ENCODE data around the gene JPT2. TPM values are rescaled to one million over a fixed set of nuclear protein-coding genes. Genes with fewer than 3 reads are reported as not detected.

JPT2 gene
- total RNA-seq, 1 donor from 2014 or later, result 22.4 TPM

DNA sequence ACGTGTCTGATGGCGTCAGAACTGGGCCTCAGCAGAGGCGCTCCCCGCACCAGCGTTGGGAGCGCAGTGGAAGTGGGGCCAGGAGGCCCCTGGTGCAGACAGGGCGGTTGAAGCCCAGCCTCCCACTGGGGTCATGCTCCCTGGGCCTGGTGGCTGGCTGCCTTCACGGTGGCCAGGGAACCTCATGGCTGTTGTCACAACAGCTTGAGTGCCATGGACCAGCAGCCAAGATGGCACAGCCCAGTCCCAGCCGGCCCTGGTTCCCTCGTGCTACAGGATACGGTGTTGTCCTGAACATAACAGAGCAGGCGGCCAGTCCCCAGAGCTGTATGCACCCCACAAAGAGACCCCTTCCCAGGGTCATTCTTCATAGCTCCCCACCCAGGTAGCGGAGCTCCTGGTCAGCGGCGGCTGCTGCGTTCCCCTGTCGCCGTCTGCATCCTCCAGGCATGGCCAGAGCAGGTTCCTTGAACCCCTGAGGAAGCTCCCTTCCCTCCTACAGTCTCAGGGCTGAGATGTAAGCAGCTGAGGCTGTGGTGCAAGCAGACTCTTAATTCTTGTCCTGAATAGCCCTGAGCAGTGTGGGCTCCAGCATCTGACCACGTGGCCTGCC, 63.6 kb downstream of the JPT2 start:
- no peak overlapping the region for H3K27ac ChIP-seq (ENCODE audit: low read depth, low read length)
- no peaks in the 10 kb centered on the region for H3K4me1 ChIP-seq (ENCODE audit: control insufficient read depth in 3 of 3, insufficient read depth in 3 of 3, low read length in 3 of 3)
- no peaks in the 10 kb centered on the region for H3K27me3 ChIP-seq (ENCODE audit: control insufficient read depth in 3 of 3, insufficient read depth in 3 of 3, low read length in 3 of 3)
- no peaks in the 10 kb centered on the region for H3K9me3 ChIP-seq (ENCODE audit: control insufficient read depth in 3 of 3, low read length in 3 of 3)
- no peak overlapping the region for H3K4me3 ChIP-seq (ENCODE audit: low read length in 3 of 3)
- H3K36me3 ChIP-seq (ENCODE audit: control insufficient read depth in 3 of 3, insufficient read depth in 3 of 3, low read length in 3 of 3), result peaks cover 28 to 36% (median 31%) of the 10 kb centered on the region in 3 donors
- no peak overlapping the region for H3K9ac ChIP-seq (ENCODE audit: low read depth in 1 of 3, low read length in 3 of 3)

DNA sequence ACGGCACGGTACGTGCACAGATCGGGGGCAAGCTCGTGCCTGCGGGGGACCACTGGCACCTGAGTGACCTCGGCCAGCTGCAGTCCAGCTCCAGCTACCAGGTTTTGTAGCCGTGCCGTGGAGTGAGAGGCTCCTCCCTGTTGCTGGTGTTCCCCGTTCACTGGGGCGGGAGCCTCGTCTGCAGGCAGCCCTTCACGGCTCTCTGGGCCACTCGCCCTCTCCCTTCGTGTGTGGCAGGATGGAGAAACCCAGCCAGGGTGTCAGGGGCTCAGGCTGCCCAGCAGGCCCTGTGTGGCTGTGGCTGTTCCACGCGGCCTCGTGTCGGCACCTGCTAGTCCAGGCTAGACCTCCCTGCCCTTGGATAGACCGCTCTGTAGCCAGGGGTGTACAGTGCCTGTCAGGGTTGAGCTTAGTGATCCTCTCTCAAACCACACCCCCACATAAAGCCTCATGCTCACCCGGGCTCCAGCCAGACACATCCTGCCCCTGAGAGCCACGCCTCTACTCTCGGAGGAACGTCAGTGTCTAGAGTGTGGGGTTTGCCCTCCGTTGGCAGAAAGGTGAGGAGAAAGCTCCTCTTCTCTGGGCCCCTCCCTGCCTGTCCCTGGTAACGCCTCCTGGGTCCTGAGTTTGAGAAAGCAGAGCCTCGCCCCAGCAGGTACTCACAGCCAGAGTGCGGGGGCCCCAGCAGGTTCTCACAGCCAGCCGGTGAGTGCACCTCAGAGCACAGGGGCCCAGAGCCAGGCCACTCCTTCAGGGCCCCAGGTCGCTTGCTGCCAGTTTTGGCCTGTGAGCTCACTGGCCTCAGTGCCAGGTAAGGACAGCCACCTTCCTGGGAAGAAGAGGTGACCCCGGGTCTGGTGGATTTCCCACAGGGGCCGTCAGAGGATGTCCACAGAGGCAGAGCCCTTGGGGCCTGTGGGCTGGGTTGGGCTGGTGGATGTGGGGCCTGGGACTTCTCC, 65.6 kb downstream of the JPT2 start:
- Histone ChIP-seq H3K9ac (ENCODE audit: low read depth in 1 of 3, low read length in 3 of 3) (no peak overlapping the region), H3K36me3 (ENCODE audit: control insufficient read depth in 3 of 3, insufficient read depth in 3 of 3, low read length in 3 of 3) (peaks cover 39 to 54% (median 47%) of the 10 kb centered on the region in 3 donors), H3K9me3 (ENCODE audit: control insufficient read depth in 3 of 3, low read length in 3 of 3) (no peaks in the 10 kb centered on the region), H3K4me1 (ENCODE audit: control insufficient read depth in 3 of 3, insufficient read depth in 3 of 3, low read length in 3 of 3) (no peaks in the 10 kb centered on the region), H3K27me3 (ENCODE audit: control insufficient read depth in 3 of 3, insufficient read depth in 3 of 3, low read length in 3 of 3) (no peaks in the 10 kb centered on the region), H3K4me3 (ENCODE audit: low read length in 3 of 3) (no peak overlapping the region), H3K27ac (ENCODE audit: low read depth, low read length) (no peak overlapping the region)

DNA sequence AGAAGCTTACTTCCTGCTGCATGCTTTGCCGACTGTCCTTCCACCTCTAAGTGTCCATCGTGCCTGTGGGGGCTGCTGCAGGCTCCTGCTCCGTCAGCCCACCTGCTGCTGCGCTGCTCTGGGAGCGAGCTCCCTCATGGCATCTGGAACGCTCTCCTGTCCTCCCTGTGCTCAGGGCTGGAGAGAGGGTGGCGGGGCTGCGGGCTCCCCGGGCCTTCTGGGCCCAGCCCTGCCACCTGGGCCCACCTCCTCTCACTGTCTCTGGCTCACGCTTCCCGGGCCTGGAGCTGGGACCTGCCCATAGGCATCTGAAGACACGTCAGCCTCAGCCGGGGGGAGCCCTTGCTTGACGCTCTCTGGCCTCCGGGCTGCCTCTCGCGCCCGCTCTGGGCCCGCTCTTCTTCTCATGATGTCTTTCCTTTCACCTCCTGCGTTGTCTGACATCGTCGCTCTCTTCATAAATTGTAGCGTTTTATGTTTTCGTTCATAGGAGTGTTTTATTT, 66.3 kb downstream of the JPT2 start:
- Histone ChIP-seq H3K9me3 (ENCODE audit: control insufficient read depth in 3 of 3, low read length in 3 of 3) (no peaks in the 10 kb centered on the region), H3K27ac (ENCODE audit: low read depth, low read length) (no peak overlapping the region), H3K27me3 (ENCODE audit: control insufficient read depth in 3 of 3, insufficient read depth in 3 of 3, low read length in 3 of 3) (no peaks in the 10 kb centered on the region), H3K9ac (ENCODE audit: low read depth in 1 of 3, low read length in 3 of 3) (no peak overlapping the region), H3K4me3 (ENCODE audit: low read length in 3 of 3) (no peak overlapping the region), H3K36me3 (ENCODE audit: control insufficient read depth in 3 of 3, insufficient read depth in 3 of 3, low read length in 3 of 3) (peaks cover 46 to 58% (median 55%) of the 10 kb centered on the region in 3 donors), H3K4me1 (ENCODE audit: control insufficient read depth in 3 of 3, insufficient read depth in 3 of 3, low read length in 3 of 3) (no peaks in the 10 kb centered on the region)

DNA sequence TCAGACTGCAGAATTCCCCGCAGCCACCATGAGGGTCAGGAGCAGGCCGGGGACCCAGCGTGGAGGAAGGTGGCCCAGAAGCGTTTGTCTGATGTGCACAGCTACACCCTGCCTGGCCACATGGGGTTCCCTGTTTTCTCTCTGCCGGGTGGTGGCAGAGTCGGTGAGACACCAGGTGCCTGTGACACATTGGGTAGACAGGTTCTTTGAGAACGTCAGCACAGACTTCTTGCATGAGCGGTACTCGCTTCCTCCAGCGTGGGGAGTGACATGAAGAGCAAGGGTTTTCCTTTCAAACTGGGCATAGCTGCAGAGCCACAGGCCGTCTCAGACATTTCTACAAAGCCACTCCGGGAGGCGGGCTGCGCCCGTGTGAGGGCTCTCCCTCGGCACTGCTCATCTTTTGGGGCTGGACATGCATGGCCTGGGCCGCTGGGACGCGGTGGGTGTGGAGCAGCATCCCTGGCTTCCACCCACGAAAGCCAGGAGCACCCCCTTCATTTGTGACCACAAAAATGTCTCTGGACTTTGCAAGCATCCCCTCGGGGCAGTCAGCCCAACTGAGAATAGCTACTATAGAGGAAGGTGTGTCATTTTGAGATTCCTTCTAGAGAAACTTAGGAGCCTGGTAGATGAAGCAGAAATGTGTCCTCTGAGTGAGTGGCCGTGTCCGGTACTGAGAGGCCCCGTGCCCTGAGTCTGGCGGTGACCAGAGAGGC, 67.3 kb downstream of the JPT2 start:
- Histone ChIP-seq H3K9me3 (ENCODE audit: control insufficient read depth in 3 of 3, low read length in 3 of 3) (no peaks in the 10 kb centered on the region), H3K36me3 (ENCODE audit: control insufficient read depth in 3 of 3, insufficient read depth in 3 of 3, low read length in 3 of 3) (peaks cover 46 to 58% (median 58%) of the 10 kb centered on the region in 3 donors), H3K27me3 (ENCODE audit: control insufficient read depth in 3 of 3, insufficient read depth in 3 of 3, low read length in 3 of 3) (no peaks in the 10 kb centered on the region), H3K9ac (ENCODE audit: low read depth in 1 of 3, low read length in 3 of 3) (no peak overlapping the region), H3K27ac (ENCODE audit: low read depth, low read length) (no peak overlapping the region), H3K4me1 (ENCODE audit: control insufficient read depth in 3 of 3, insufficient read depth in 3 of 3, low read length in 3 of 3) (no peaks in the 10 kb centered on the region), H3K4me3 (ENCODE audit: low read length in 3 of 3) (no peak overlapping the region)

DNA sequence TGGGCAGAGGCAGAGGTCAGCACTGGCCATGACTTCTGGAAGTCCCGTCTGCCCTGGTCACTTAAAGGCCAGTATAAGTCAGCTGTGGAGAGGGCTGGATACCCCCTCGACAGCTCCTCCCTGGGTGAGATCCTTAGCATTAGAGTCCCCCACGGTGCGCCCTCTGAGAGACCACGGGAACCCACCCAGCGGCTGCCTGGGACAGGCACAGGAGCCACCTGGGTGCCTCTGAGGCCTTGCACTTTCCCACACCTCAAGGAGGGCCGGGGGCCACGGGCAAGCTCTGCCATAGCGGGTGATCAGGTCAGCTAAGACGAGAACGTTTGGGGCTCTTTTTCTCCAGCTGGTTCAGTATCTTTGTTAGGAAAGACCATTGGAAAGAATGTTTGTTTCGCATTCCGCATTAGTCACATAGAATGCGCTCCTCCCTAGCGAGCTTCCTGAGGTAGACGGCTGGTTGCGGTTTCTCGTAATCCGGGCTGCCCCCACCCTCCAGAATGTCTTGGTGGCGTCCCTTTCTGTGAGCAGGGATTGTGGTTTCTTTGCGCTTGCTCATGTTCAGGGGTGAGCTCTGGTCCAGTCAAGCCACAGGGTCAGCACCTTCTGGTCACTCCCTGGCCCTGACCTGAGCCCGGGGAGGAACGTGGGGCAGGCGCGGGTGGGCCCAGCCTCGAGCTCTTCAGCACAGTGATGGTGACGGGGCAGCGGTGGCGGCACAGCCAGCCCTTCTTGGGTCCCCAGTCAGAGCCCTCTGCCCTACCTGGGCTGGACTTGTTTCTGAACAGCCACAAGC, 68.0 kb downstream of the JPT2 start:
- no peaks in the 10 kb centered on the region for H3K9me3 ChIP-seq (ENCODE audit: control insufficient read depth in 3 of 3, low read length in 3 of 3)
- no peak overlapping the region for H3K9ac ChIP-seq (ENCODE audit: low read depth in 1 of 3, low read length in 3 of 3)
- no peaks in the 10 kb centered on the region for H3K4me1 ChIP-seq (ENCODE audit: control insufficient read depth in 3 of 3, insufficient read depth in 3 of 3, low read length in 3 of 3)
- peaks cover 45 to 59% (median 58%) of the 10 kb centered on the region in 3 donors for H3K36me3 ChIP-seq (ENCODE audit: control insufficient read depth in 3 of 3, insufficient read depth in 3 of 3, low read length in 3 of 3)
- no peak overlapping the region for H3K27ac ChIP-seq (ENCODE audit: low read depth, low read length)
- H3K27me3 ChIP-seq (ENCODE audit: control insufficient read depth in 3 of 3, insufficient read depth in 3 of 3, low read length in 3 of 3), result no peaks in the 10 kb centered on the region
- H3K4me3 ChIP-seq (ENCODE audit: low read length in 3 of 3), result no peak overlapping the region

DNA sequence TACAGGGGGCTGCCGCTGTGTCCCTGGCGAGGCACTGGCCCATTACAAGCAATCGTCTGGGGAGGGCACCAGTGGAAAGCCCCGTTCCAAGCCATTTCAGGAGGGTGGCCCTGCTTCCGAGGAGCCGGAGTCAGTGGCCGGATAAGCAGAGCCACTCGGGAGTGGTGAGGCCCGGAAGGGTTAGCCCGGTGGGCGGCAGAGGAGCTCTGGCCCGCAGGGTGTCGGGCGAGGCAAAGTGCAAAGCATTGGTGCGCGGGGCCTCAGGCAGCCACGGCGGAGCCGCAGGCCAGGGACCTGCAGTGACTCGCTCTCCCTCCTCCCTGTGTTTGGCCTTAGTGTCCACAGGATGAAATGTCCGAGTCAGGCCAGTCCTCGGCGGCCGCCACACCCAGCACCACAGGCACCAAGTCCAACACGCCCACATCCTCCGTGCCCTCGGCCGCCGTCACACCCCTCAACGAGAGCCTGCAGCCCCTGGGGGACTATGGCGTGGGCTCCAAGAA, 68.7 kb downstream of the JPT2 start:
- no peaks in the 10 kb centered on the region for H3K9me3 ChIP-seq (ENCODE audit: control insufficient read depth in 3 of 3, low read length in 3 of 3)
- H3K27ac ChIP-seq (ENCODE audit: low read depth, low read length), result no peak overlapping the region
- H3K27me3 ChIP-seq (ENCODE audit: control insufficient read depth in 3 of 3, insufficient read depth in 3 of 3, low read length in 3 of 3), result no peaks in the 10 kb centered on the region
- no peaks in the 10 kb centered on the region for H3K4me1 ChIP-seq (ENCODE audit: control insufficient read depth in 3 of 3, insufficient read depth in 3 of 3, low read length in 3 of 3)
- H3K9ac ChIP-seq (ENCODE audit: low read depth in 1 of 3, low read length in 3 of 3), result no peak overlapping the region
- H3K4me3 ChIP-seq (ENCODE audit: low read length in 3 of 3), result no peak overlapping the region
- peaks cover 48 to 65% (median 58%) of the 10 kb centered on the region in 3 donors for H3K36me3 ChIP-seq (ENCODE audit: control insufficient read depth in 3 of 3, insufficient read depth in 3 of 3, low read length in 3 of 3)

DNA sequence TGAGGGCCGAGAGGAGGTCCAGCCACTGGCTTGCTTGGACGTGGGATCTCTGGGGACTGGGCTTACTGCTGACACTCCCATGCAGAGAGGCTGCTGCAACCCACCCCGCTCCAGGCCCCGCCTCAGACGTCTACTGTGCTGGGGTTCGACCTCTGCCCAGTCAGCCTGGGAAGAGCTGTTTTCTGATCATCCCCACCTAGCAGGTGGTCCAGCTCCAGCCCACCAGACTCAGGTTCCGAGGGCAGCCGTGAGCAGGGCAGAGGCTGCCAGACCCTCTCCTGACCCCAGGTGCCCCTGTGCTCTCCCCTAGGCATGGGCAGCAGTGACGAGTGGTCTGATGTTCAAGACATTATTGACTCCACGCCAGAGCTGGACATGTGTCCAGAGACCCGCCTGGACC, 69.9 kb downstream of the JPT2 start:
- no peak overlapping the region for H3K27ac ChIP-seq (ENCODE audit: low read depth, low read length)
- peaks cover 58 to 70% (median 67%) of the 10 kb centered on the region in 3 donors for H3K36me3 ChIP-seq (ENCODE audit: control insufficient read depth in 3 of 3, insufficient read depth in 3 of 3, low read length in 3 of 3)
- no peaks in the 10 kb centered on the region for H3K4me1 ChIP-seq (ENCODE audit: control insufficient read depth in 3 of 3, insufficient read depth in 3 of 3, low read length in 3 of 3)
- H3K27me3 ChIP-seq (ENCODE audit: control insufficient read depth in 3 of 3, insufficient read depth in 3 of 3, low read length in 3 of 3), result no peaks in the 10 kb centered on the region
- no peak overlapping the region for H3K9ac ChIP-seq (ENCODE audit: low read depth in 1 of 3, low read length in 3 of 3)
- no peak overlapping the region for H3K4me3 ChIP-seq (ENCODE audit: low read length in 3 of 3)
- H3K9me3 ChIP-seq (ENCODE audit: control insufficient read depth in 3 of 3, low read length in 3 of 3), result no peaks in the 10 kb centered on the region

DNA sequence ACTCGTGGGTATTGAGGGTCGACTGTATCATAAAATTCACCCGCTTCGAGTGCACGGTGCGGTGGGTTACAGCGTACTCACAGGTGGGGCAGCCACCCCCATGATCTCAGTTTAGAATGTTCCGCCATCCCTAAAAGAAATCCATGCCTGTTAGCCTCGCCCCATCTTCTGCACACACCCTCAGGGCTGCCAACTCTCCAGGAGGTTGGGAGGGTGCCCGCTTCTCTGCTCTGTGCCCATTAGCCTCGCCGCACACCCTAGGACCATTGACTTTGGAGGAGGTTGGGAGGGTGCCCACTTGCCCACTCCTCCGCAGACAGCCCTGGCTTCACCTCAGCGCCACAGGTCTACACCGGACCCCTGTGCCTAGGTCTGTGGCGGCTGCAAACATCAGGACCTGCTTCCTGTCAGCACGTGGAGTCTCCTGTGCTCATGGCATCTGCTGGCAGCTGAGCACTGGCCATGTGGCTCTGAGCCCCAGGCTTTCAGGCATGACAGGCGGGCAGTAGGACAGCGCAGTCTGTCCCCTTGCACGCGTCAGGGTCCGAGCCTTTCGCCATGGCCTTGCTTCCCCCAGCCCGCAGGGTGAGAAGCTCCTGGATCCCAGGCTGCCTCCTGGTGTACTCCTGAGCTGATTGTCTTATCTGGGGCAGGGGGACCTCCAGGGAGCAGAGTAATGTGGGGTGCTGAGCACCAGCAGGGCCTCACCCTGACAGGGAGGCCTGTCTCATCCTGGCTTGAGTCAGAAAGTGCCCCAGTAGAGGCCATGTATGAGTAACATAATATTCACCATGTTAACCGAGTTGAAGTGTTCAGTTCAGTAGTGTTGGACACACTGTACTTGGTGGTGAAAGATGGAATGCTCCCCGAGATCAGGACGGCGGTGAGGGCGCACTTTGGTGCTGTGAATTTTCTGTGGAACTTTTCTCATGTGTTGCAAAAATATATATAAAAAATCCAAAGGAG, 71.4 kb downstream of the JPT2 start:
- no peaks in the 10 kb centered on the region for H3K9me3 ChIP-seq (ENCODE audit: control insufficient read depth in 3 of 3, low read length in 3 of 3)
- H3K27me3 ChIP-seq (ENCODE audit: control insufficient read depth in 3 of 3, insufficient read depth in 3 of 3, low read length in 3 of 3), result no peaks in the 10 kb centered on the region
- H3K27ac ChIP-seq (ENCODE audit: low read depth, low read length), result no peak overlapping the region
- no peaks in the 10 kb centered on the region for H3K4me1 ChIP-seq (ENCODE audit: control insufficient read depth in 3 of 3, insufficient read depth in 3 of 3, low read length in 3 of 3)
- H3K36me3 ChIP-seq (ENCODE audit: control insufficient read depth in 3 of 3, insufficient read depth in 3 of 3, low read length in 3 of 3), result peaks cover 53 to 62% (median 60%) of the 10 kb centered on the region in 3 donors
- H3K9ac ChIP-seq (ENCODE audit: low read depth in 1 of 3, low read length in 3 of 3), result no peak overlapping the region
- no peak overlapping the region for H3K4me3 ChIP-seq (ENCODE audit: low read length in 3 of 3)

Data from skeletal muscle tissue (tissue), 4 donors.